Measurements from ENCODE around the gene SLC25A15.

DNA sequence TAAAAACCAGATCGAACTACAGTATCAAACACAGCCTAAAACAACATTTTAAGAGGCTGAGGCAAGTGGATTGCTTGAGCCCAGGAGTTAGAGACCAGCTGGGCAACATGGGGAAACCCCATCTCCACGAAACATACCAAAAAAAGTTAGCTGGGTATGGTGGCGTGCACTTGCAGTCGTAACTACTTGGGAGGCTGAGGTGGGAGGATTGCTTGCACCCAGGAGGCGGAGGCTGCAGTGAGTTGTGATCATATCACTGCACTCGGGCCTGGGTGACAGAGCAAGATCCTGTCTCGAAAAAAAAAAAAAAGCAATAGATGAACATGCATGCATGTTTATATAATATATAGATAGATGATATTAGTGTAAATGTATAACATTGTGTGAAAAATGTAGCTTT lies 13.2 kb upstream of the SLC25A15 start:
- TF ChIP-seq, protein P1, sequence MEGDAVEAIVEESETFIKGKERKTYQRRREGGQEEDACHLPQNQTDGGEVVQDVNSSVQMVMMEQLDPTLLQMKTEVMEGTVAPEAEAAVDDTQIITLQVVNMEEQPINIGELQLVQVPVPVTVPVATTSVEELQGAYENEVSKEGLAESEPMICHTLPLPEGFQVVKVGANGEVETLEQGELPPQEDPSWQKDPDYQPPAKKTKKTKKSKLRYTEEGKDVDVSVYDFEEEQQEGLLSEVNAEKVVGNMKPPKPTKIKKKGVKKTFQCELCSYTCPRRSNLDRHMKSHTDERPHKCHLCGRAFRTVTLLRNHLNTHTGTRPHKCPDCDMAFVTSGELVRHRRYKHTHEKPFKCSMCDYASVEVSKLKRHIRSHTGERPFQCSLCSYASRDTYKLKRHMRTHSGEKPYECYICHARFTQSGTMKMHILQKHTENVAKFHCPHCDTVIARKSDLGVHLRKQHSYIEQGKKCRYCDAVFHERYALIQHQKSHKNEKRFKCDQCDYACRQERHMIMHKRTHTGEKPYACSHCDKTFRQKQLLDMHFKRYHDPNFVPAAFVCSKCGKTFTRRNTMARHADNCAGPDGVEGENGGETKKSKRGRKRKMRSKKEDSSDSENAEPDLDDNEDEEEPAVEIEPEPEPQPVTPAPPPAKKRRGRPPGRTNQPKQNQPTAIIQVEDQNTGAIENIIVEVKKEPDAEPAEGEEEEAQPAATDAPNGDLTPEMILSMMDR (conservative IDR thresholded peaks at IDR 0.05 in 1 of 2, IDR thresholded peaks at IDR 0.05 in 1 of 2; ENCODE audit: extremely low read depth in 1 of 2, insufficient read depth in 1 of 2, low read depth in 1 of 2, low read length in 2 of 2): no peak
- TF ChIP-seq EZH2 (IDR thresholded peaks at IDR 0.05; ENCODE audit: borderline replicate concordance, low read length): no peak
